NT2/D1 (cell line): ENCODE results near the gene JPT2.
"Not testable (repeated sequence)": the region's sequence is repeated elsewhere in the genome, so short reads cannot be mapped to it uniquely, and the experiment has no call there.

Source experiments
- DNase-seq: peaks from one replicate; pipeline ENCODE4 v3.0.0-alpha.2; 2011; ENCODE audit warnings: low read depth, low spot score
- H3K27me3 ChIP-seq: 2 replicates; pipeline ENCODE4 v1.6.0; 2011; ENCODE audit warnings: mild to moderate bottlenecking; ENCODE audit not compliant: insufficient read length, insufficient read depth
- H3K36me3 ChIP-seq: 2 replicates; pipeline ENCODE4 v1.6.1; 2011; ENCODE audit warnings: mild to moderate bottlenecking, low read length, mixed read lengths; ENCODE audit not compliant: insufficient read depth, insufficient read length
- H3K4me1 ChIP-seq: 2 replicates; pipeline ENCODE4 v1.5.1; 2011; ENCODE audit not compliant: insufficient read depth, insufficient read length
- H3K4me3 ChIP-seq: 2 replicates; pipeline ENCODE4 v1.5.1; 2011; ENCODE audit warnings: low read depth; ENCODE audit not compliant: insufficient read length
- H3K9ac ChIP-seq: 2 replicates; pipeline ENCODE4 v1.6.0; 2011; ENCODE audit warnings: low read depth; ENCODE audit not compliant: insufficient read length
- H3K9me3 ChIP-seq: 2 replicates; pipeline ENCODE4 v1.5.1; 2011; ENCODE audit warnings: mild to moderate bottlenecking, low read length; ENCODE audit not compliant: insufficient read depth
- SUZ12 ChIP-seq: IDR thresholded peaks from 2 replicates; pipeline ENCODE4 v1.6.1; 2011; ENCODE audit not compliant: insufficient read length, insufficient read depth; ENCODE audit errors: extremely low read depth
- YY1 ChIP-seq: IDR thresholded peaks from 2 replicates; pipeline ENCODE4 v1.6.1; 2011; ENCODE audit not compliant: insufficient read length, insufficient read depth
- ZNF274 ChIP-seq: IDR thresholded peaks from 2 replicates; pipeline ENCODE4 v1.6.1; 2011; ENCODE audit warnings: mild to moderate bottlenecking, low read depth, low read length

JPT2 gene

GRCh38 chr16:1690810-1691209 lies 12.7 kb downstream of the JPT2 start:
- H3K9me3 ChIP-seq = no peaks in the 10 kb centered on the region; the same call in 1 of the 2 replicates
- TF ChIP-seq YY1 = no peak
- TF ChIP-seq ZNF274 = no peak
- no peak for TF ChIP-seq SUZ12
- DNase-seq = no peak
- H3K9ac ChIP-seq = no peak overlapping the region
- H3K27me3 ChIP-seq = no peaks in the 10 kb centered on the region
- H3K4me3 ChIP-seq = no peak overlapping the region
- peaks cover 95% of the 10 kb centered on the region for H3K36me3 ChIP-seq
- H3K4me1 ChIP-seq = peaks cover 2% of the 10 kb centered on the region

- H3K9me3 ChIP-seq = no peaks in the 10 kb centered on the region; the same call in 1 of the 2 replicates
- H3K4me3 ChIP-seq = no peak overlapping the region
- H3K9ac ChIP-seq = no peak overlapping the region
- peaks cover 98% of the 10 kb centered on the region for H3K36me3 ChIP-seq
- no peaks in the 10 kb centered on the region for H3K27me3 ChIP-seq
- peaks cover 2% of the 10 kb centered on the region for H3K4me1 ChIP-seq
- TF ChIP-seq YY1 = no peak
- no peak for TF ChIP-seq ZNF274
- TF ChIP-seq SUZ12 = no peak
- no peak for DNase-seq
Observed at GRCh38 chr16:1691276-1691675, 13.2 kb downstream of the JPT2 start.

DNA sequence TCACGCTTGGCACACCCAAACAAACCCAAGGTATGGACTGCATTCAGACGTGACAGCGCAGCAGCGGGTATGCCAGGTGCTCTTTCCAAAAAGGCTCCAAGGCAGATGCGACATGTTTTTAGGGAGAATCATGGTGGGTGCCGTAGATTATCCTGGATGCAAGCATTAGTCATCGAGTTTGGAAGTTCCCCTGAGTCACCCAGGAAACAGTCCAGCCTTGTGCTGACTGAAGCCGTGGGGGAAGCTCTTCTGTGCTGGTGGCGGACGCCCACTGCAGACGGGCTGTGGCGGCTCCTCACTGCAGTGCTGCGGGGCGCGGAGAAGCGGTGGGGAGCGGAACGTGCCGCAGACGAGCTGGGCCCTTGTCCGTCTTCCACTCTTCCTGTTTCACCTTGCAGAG lies 13.9 kb downstream of the JPT2 start:
- no peak overlapping the region for H3K4me3 ChIP-seq
- no peak for TF ChIP-seq ZNF274
- no peak for TF ChIP-seq SUZ12
- TF ChIP-seq YY1 = no peak
- H3K27me3 ChIP-seq = no peaks in the 10 kb centered on the region
- H3K36me3 ChIP-seq = peaks cover 98% of the 10 kb centered on the region
- peaks cover 2% of the 10 kb centered on the region for H3K4me1 ChIP-seq
- no peak for DNase-seq
- H3K9me3 ChIP-seq = no peaks in the 10 kb centered on the region; the same call in 1 of the 2 replicates
- H3K9ac ChIP-seq = no peak overlapping the region

DNA sequence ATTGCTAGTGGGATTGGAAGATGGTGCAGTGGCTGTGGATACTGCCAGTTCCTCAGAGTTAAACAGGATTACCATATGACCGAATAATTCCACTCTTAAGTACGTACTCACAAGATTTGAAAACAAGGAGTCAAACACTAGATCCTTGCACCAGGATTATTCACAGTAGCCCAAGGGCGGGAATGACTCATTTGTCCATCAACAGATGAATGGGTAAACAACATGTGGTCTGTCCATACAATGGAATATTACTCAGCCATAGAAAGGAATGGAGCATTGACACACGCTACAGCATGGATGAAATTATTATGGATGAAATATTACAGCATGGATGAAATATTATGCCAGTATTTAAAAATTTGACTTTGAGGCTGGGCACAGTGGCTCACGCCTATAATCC lies 18.8 kb downstream of the JPT2 start:
- Histone ChIP-seq H3K4me1 (no peaks in the 10 kb centered on the region), H3K36me3 (peaks cover 100% of the 10 kb centered on the region), H3K9ac (no peak overlapping the region), H3K27me3 (no peaks in the 10 kb centered on the region), H3K9me3 (no peaks in the 10 kb centered on the region), H3K4me3 (no peak overlapping the region)
- no peak for TF ChIP-seq YY1
- no peak for TF ChIP-seq SUZ12
- no peak for TF ChIP-seq ZNF274
- DNase-seq = no peak

DNA sequence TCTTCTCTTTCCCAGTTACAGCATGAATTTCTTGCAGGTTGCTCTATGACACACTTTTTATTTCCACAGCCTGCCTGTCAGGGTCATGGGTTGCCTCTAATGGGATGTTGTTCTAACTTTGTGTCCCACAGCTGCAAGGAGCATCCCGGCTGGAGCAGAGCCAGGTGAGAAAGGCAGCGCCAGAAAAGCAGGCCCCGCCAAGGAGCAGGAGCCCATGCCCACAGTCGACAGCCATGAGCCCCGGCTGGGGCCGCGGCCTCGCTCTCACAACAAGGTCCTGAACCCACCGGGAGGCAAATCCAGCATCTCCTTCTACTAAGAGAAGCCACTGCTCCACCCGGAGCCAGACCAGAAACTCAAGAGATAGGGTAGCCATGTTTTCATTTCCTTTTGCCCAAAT lies 20.6 kb downstream of the JPT2 start:
- TF ChIP-seq YY1 (no peak), SUZ12 (no peak), ZNF274 (no peak)
- peaks cover 93% of the 10 kb centered on the region for H3K36me3 ChIP-seq

GRCh38 chr16:1700246-1700645 lies 22.2 kb downstream of the JPT2 start:
- Histone ChIP-seq H3K4me1 (no peaks in the 10 kb centered on the region), H3K4me3 (no peak overlapping the region), H3K27me3 (no peaks in the 10 kb centered on the region), H3K36me3 (peaks cover 77% of the 10 kb centered on the region), H3K9ac (no peak overlapping the region), H3K9me3 (no peaks in the 10 kb centered on the region)
- TF ChIP-seq ZNF274 (no peak), YY1 (no peak), SUZ12 (no peak)
- no peak for DNase-seq

More for the DNA sequence above, 20.6 kb downstream of the JPT2 start:
- Histone ChIP-seq H3K27me3 (no peaks in the 10 kb centered on the region), H3K4me3 (no peak overlapping the region), H3K9me3 (no peaks in the 10 kb centered on the region), H3K4me1 (no peaks in the 10 kb centered on the region), H3K9ac (no peak overlapping the region)
- DNase-seq = no peak

DNA sequence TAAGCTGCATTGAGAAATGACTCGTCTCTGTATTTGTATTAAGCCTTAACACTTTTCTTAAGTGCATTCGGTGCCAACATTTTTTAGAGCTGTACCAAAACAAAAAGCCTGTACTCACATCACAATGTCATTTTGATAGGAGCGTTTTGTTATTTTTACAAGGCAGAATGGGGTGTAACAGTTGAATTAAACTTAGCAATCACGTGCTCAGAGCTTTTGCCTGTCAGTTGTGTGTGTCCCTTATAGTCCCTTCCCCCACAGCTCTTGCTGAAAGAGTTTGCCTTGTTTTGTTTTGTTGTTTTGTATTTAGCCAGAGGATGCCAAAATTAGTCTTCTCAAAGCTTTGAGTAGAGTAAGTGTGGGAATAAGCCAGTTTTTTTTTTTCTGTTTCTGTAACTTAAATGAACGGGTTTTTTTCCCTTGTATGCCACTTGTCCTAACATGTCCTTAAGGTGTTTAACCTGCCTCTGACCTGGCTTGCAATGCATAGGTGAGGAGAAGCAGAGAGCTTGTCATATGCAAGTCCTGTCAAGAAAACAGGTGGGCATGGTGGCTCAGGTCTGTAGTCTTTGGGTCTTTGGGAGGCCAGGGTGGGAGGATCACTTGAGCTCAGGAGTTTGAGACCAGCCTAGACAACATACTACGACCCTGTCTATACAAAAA lies 23.3 kb downstream of the JPT2 start:
- Histone ChIP-seq H3K9me3 (no peaks in the 10 kb centered on the region), H3K9ac (no peak overlapping the region), H3K36me3 (peaks cover 66% of the 10 kb centered on the region), H3K4me1 (no peaks in the 10 kb centered on the region), H3K4me3 (no peak overlapping the region), H3K27me3 (no peaks in the 10 kb centered on the region)
- DNase-seq = no peak
- TF ChIP-seq ZNF274 = no peak
- no peak for TF ChIP-seq SUZ12
- no peak for TF ChIP-seq YY1

DNA sequence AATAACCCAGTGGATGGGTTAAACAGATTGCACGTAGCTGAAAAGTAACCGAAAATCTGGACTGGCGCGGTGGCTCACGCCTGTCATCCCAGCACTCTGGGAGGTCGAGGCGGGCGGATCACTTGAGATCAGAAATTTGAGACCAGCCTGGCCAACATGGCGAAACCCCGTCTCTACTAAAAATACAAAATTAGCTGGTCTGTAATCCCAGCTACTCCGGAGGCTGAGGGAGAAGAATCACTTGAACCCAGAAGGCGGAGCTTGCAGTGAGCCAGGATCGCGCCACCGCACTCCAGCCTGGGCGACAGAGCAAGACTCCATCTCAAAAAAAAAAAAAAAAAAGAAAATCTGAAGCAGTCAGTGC lies 27.2 kb downstream of the JPT2 start:
- H3K36me3 ChIP-seq = peaks cover 44% of the 10 kb centered on the region
- peak overlapping the region; percentile 99 for H3K9ac ChIP-seq
- peak overlapping the region; percentile 100 for H3K4me3 ChIP-seq
- H3K9me3 ChIP-seq, H3K27me3 ChIP-seq, DNase-seq: not testable (repeated sequence)
- H3K4me1 ChIP-seq = peaks cover 13% of the 10 kb centered on the region
